Uterus (tissue), 4 donors: ENCODE measurements around the gene CKM. TPM values are rescaled to one million over a fixed set of nuclear protein-coding genes. Genes with fewer than 3 reads are reported as not detected.
"Not testable (repeated sequence)": the region's sequence is repeated elsewhere in the genome, so short reads cannot be mapped to it uniquely, and the experiment has no call there.

Experiments
- DNase-seq, 2 donors: peaks; one replicate each; pipeline ENCODE4 v3.0.0-alpha.2; 2019 to 2020
- H3K27ac ChIP-seq, 2 donors: fragments of 200-600 bp; sonication (generic); 1 replicate in 1 of 2; 2 replicates in 1 of 2; pipeline ENCODE4 v1.5.1; 2016 to 2018
- H3K27me3 ChIP-seq, 2 donors: fragments of 200-600 bp; sonication (generic); one replicate each; pipeline ENCODE4 v1.5.1; 2018 to 2019; ENCODE audit warnings: control low read depth in 1 of 2
- H3K36me3 ChIP-seq, 2 donors: fragments of 200-600 bp; sonication (generic); one replicate each; pipeline ENCODE4 v1.5.1; 2019; ENCODE audit warnings: control low read depth in 1 of 2
- H3K4me1 ChIP-seq, 2 donors: fragments of 200-600 bp; sonication (generic); one replicate each; pipeline ENCODE4 v1.5.1; 2018 to 2019; ENCODE audit warnings: control low read depth in 1 of 2
- H3K4me3 ChIP-seq, 2 donors: fragments of 200-600 bp; sonication (generic); 1 replicate in 1 of 2; 2 replicates in 1 of 2; pipeline ENCODE4 v1.5.1; 2018 to 2019; ENCODE audit warnings: mild to moderate bottlenecking in 1 of 2
- H3K9me3 ChIP-seq, 2 donors: fragments of 200-600 bp; sonication (generic); one replicate each; pipeline ENCODE4 v1.5.1; 2019; ENCODE audit warnings: control low read depth in 1 of 2
- CTCF ChIP-seq, 4 experiments: fragments of 200-600 bp in 2 of 4; fragments of 450-650 bp in 2 of 4; sonication (generic) in 2 of 4; IDR thresholded peaks; one replicate each; pipeline ENCODE4 v1.5.1; 2016 to 2019; ENCODE audit warnings: antibody characterized with exemption in 4 of 4, mild to moderate bottlenecking in 2 of 4, moderate library complexity in 1 of 4
- POLR2A ChIP-seq, 2 donors: fragments of 450-650 bp; IDR thresholded peaks; one replicate each; pipeline ENCODE4 v1.6.1; 2016; ENCODE audit warnings: antibody characterized with exemption in 2 of 2, mild to moderate bottlenecking in 1 of 2, moderate library complexity in 1 of 2
- intact Hi-C: fragments of 100-400 bp; cut with DNase I; formaldehyde crosslinking; loops from one replicate; pipeline ENCODE4 v1.15.1; 2023; ENCODE audit warnings: low total_unique reads
- total RNA-seq, 4 donors: library from RNA; depleted of rRNA in 3 of 4; stranded (reverse); fragments of >200 nt in 3 of 4; gene quantifications; one replicate each; pipeline versions ENCODE4 v1.1.0 to v1.2.4, GENCODE V29; 2014 to 2023
- donor health status: DM: yes; HTN: yes; CAD: no.

Gene CKM
- total RNA-seq, 4 donors from 2014 or later, result 1.1 to 2.5 TPM; not detected in 2

GRCh38 chr19:45320997-45321775 is 1.5 kb downstream of the CKM start:
- Histone ChIP-seq H3K27me3 (no peaks in the 10 kb centered on the region), H3K4me3 (no peak overlapping the region), H3K27ac (no peak overlapping the region), H3K4me1 (no peaks in the 10 kb centered on the region), H3K9me3 (no peaks in the 10 kb centered on the region), H3K36me3 (no peaks in the 10 kb centered on the region)
- intact Hi-C loops, result no loop called here
- TF ChIP-seq POLR2A (IDR thresholded peaks at IDR 0.05) (no peak), CTCF (IDR thresholded peaks at IDR 0.05) (no peak)
- no peak for DNase-seq

GRCh38 chr19:45315304-45315703 is 7.4 kb downstream of the CKM start:
- Histone ChIP-seq H3K27me3 (no peaks in the 10 kb centered on the region), H3K4me1 (no peaks in the 10 kb centered on the region), H3K27ac (no peak overlapping the region), H3K36me3 (no peaks in the 10 kb centered on the region), H3K9me3 (no peaks in the 10 kb centered on the region), H3K4me3 (no peak overlapping the region)
- TF ChIP-seq POLR2A (IDR thresholded peaks at IDR 0.05) (no peak), CTCF (IDR thresholded peaks at IDR 0.05) (no peak)
- DNase-seq, result no peak
- intact Hi-C loops, result no loop called here

DNA sequence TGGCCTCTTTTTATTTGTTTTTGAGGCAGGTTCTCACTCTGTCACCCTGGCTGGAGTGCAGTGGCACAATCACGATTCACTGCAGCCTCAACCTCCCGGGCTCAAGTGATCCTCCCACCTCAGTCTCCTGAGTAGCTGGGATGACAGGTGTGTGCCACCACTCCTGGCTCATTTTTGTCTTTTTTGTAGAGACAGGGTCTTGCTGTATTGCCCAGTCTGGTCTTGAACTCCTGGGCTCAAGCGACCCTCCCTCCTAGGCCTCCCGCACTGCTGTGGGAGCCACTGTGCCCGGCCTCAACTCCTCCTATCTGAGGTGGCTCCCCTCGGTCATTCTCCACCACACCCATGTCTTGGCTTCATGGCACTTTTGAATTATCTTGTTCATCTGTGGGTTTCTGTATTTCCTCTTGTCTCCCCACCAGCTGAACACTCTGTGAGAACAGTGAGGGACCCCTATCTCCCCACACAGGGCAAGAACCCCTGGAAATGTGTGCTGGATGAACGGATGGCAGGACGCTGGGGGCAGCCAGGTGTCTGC is 7.9 kb downstream of the CKM start:
- Histone ChIP-seq H3K27me3 (no peaks in the 10 kb centered on the region), H3K4me3 (no peak overlapping the region), H3K4me1 (no peaks in the 10 kb centered on the region), H3K9me3 (no peaks in the 10 kb centered on the region), H3K36me3 (no peaks in the 10 kb centered on the region), H3K27ac (no peak overlapping the region)
- TF ChIP-seq POLR2A (IDR thresholded peaks at IDR 0.05) (no peak), CTCF (IDR thresholded peaks at IDR 0.05) (no peak)
- intact Hi-C loops, result no loop called here
- DNase-seq, result no peak

DNA sequence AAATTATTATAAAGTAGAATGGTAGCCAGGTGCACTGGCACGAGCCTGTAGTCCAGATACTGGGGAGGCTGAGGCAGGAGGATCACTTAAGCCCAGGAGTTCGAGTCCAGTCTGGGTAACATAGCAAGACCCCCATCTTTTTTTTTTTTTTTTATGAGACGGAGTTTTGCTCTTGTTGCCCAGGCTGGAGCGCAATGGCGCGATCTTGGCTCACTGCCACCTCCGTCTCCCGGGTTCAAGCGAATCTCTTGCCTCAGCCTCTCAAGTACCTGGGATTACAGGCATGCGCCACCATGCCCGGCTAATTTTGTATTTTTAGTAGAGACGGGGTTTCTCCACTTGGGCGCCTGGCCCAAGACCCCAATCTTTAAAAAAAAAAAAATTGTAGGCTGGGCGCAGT is 10.4 kb downstream of the CKM start:
- H3K9me3 ChIP-seq, H3K4me1 ChIP-seq, H3K27ac ChIP-seq, H3K36me3 ChIP-seq, H3K27me3 ChIP-seq, H3K4me3 ChIP-seq, intact Hi-C loops, DNase-seq: not testable (repeated sequence)

- no peaks in the 10 kb centered on the region for H3K27me3 ChIP-seq
- intact Hi-C loops, result no loop called here
- H3K36me3 ChIP-seq, result no peaks in the 10 kb centered on the region
- H3K4me1 ChIP-seq, result no peaks in the 10 kb centered on the region
- no peak overlapping the region for H3K4me3 ChIP-seq
- TF ChIP-seq POLR2A (IDR thresholded peaks at IDR 0.05), result no peak
- TF ChIP-seq CTCF (IDR thresholded peaks at IDR 0.05), result no peak
- H3K27ac ChIP-seq, result no peak overlapping the region
- no peaks in the 10 kb centered on the region for H3K9me3 ChIP-seq
- no peak for DNase-seq
Observed at GRCh38 chr19:45311621-45312020, 11.1 kb downstream of the CKM start.

DNA sequence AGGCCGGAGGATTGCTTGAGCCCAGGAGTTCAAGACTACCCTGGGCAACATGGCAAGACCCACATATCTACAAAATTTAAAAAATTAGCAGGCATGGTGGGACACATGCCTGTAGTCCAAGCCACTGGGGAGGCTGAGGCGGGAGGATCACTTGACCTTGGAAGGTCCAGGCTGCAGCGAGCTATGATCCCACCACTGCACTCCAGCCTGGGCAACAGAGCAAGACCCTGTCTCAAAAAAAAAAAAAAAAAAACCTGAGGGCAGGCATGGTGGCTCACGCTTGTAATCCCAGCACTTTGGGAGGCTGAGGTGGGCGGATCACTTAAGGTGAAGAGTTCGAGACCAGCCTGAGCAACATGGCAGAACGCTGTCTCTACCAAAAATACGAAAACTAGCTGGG is 13.4 kb downstream of the CKM start:
- H3K9me3 ChIP-seq, intact Hi-C loops, DNase-seq, H3K36me3 ChIP-seq, H3K4me1 ChIP-seq, H3K4me3 ChIP-seq, H3K27ac ChIP-seq, H3K27me3 ChIP-seq: not testable (repeated sequence)
